Measurements from ENCODE around the gene SUPT6H. TPM values are rescaled to one million over a fixed set of nuclear protein-coding genes. Genes with fewer than 3 reads are reported as not detected.

Gene SUPT6H
- total RNA-seq, 1 donor from 2014 or later: 91.2 TPM

- H3K4me3 Mint-ChIP-seq (ENCODE audit: unreplicated experiment): no peak overlapping the region
- H3K36me3 Mint-ChIP-seq (ENCODE audit: unreplicated experiment): peaks cover 11% of the 10 kb centered on the region
- no peak for DNase-seq (ENCODE audit: extremely low spot score, unreplicated experiment)
- no peaks in the 10 kb centered on the region for H3K9me3 Mint-ChIP-seq (ENCODE audit: unreplicated experiment)
- H3K27ac Mint-ChIP-seq (ENCODE audit: unreplicated experiment): peak overlapping the region; percentile 41
- no peak for TF ChIP-seq CTCF (IDR thresholded peaks at IDR 0.05)
- peaks cover 24% of the 10 kb centered on the region for H3K4me1 Mint-ChIP-seq (ENCODE audit: unreplicated experiment)
- no peaks in the 10 kb centered on the region for H3K27me3 Mint-ChIP-seq (ENCODE audit: unreplicated experiment)
Observed at GRCh38 chr17:28748852-28749515, 87.0 kb downstream of the SUPT6H start.

GRCh38 chr17:28749516-28750177, 87.6 kb downstream of the SUPT6H start:
- no peak overlapping the region for H3K4me3 Mint-ChIP-seq (ENCODE audit: unreplicated experiment)
- DNase-seq (ENCODE audit: extremely low spot score, unreplicated experiment): no peak
- H3K9me3 Mint-ChIP-seq (ENCODE audit: unreplicated experiment): no peaks in the 10 kb centered on the region
- no peaks in the 10 kb centered on the region for H3K27me3 Mint-ChIP-seq (ENCODE audit: unreplicated experiment)
- peak overlapping the region; percentile 63 for H3K27ac Mint-ChIP-seq (ENCODE audit: unreplicated experiment)
- peaks cover 11% of the 10 kb centered on the region for H3K36me3 Mint-ChIP-seq (ENCODE audit: unreplicated experiment)
- peaks cover 24% of the 10 kb centered on the region for H3K4me1 Mint-ChIP-seq (ENCODE audit: unreplicated experiment)
- TF ChIP-seq CTCF (IDR thresholded peaks at IDR 0.05): no peak

DNA sequence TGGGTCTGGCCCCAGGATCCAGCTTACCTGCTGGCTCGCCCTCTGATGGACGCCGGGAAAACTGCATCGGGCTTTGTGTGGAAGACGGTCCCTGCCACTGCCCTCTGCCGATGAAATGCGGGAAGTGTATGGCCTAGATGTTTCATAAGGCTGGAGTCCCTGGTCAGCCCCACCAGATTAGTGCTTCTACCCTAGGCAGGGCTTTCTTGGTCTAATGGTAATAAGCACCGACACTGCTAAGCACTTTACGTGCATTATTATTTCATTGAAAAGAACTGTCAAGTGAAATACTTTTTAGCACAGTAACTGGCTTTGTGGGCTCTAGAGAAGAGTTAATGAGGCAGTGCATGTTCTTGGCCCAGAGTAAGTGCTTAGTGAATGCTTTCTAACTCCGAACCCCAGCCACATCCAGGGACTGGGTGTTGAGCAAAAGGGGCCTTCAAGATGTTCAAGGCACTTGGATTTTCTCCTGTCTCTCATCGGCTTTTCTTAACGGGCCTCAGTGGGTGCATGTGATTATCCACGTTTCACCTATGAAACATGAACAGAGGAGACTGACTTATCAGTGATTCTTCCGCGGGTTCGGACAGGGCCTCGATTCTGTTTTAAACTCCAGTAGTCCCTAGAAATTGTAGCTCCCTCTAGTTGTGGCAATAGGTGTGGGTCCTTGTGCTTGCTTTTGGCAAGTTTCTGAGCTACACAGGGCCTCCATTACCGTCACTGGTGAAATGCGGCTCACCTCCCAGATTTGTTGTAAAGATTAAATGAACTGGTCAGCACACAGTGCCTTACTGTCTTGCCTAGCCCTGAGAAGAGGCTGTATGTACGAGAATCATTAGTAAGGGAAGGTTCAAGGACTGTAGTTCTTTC, 88.4 kb downstream of the SUPT6H start:
- Mint-ChIP-seq H3K4me3 (ENCODE audit: unreplicated experiment) (no peak overlapping the region), H3K27ac (ENCODE audit: unreplicated experiment) (peak overlapping the region; percentile 63), H3K36me3 (ENCODE audit: unreplicated experiment) (peaks cover 11% of the 10 kb centered on the region), H3K9me3 (ENCODE audit: unreplicated experiment) (no peaks in the 10 kb centered on the region), H3K27me3 (ENCODE audit: unreplicated experiment) (no peaks in the 10 kb centered on the region), H3K4me1 (ENCODE audit: unreplicated experiment) (peaks cover 23% of the 10 kb centered on the region)
- peak; percentile 100 for TF ChIP-seq CTCF (IDR thresholded peaks at IDR 0.05)
- DNase-seq (ENCODE audit: extremely low spot score, unreplicated experiment): peak; percentile 97

DNA sequence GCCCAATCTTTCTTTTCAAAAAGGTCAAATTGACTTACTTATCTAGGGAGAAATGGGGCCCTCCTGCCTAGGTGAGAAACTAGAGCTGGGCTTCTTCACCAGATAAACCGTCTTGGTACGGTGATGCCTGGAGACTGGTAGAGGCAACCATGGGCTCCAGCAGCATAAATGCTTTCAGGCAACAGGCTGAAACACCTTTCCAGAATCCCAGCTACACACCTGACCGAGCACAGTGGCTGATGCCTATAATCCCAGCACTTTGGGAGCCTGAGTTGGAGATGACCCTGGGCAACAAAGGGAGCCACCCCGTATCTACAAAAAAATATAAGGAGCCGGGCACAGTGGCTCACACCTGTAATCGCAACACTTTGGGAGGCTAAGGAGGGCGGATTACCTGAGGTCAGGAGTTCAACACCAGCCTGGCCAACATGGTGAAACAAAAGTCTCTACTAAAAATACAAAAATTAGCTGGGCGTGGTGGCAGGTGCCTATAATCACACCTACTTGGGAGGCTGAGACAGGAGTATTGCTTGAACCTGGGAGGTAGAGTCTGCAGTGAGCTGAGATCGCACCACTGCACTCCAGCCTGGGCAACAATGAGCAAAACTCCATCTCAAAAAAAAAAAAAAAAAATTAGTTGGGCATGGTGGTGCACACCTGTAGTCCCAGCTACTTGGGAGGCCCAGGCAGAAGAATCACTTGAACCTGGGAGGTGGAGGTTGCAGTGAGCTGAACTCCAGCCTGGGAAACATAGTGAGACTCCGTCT, 89.8 kb downstream of the SUPT6H start:
- no peaks in the 10 kb centered on the region for H3K9me3 Mint-ChIP-seq (ENCODE audit: unreplicated experiment)
- no peaks in the 10 kb centered on the region for H3K27me3 Mint-ChIP-seq (ENCODE audit: unreplicated experiment)
- no peak overlapping the region for H3K4me3 Mint-ChIP-seq (ENCODE audit: unreplicated experiment)
- H3K27ac Mint-ChIP-seq (ENCODE audit: unreplicated experiment): no peak overlapping the region
- peaks cover 17% of the 10 kb centered on the region for H3K36me3 Mint-ChIP-seq (ENCODE audit: unreplicated experiment)
- no peak for TF ChIP-seq CTCF (IDR thresholded peaks at IDR 0.05)
- H3K4me1 Mint-ChIP-seq (ENCODE audit: unreplicated experiment): peaks cover 17% of the 10 kb centered on the region
- no peak for DNase-seq (ENCODE audit: extremely low spot score, unreplicated experiment)

Other genes with a start within 250 kb of the SUPT6H start
- not detected in 2 replicates for gene SLC13A2, start 188.6 kb upstream of the SUPT6H start, total RNA-seq
- not detected in 2 replicates for gene FOXN1, start 155.9 kb upstream of the SUPT6H start, total RNA-seq
- gene UNC119, start 109.6 kb upstream of the SUPT6H start, total RNA-seq: 26.0 and 34.9 TPM in 2 replicates
- 80.0 and 84.3 TPM in 2 replicates for gene PIGS, start 90.7 kb upstream of the SUPT6H start, total RNA-seq
- gene ALDOC, start 85.3 kb upstream of the SUPT6H start, total RNA-seq: 2.7 and 3.2 TPM in 2 replicates
- 15.2 and 15.6 TPM in 2 replicates for gene SPAG5, start 63.2 kb upstream of the SUPT6H start, total RNA-seq
- gene RSKR, start 48.0 kb upstream of the SUPT6H start, total RNA-seq: 7.9 and 10.3 TPM in 2 replicates
- 159 and 173 TPM in 2 replicates for gene BLTP2, start 17.0 kb upstream of the SUPT6H start, total RNA-seq
- 71.0 and 73.0 TPM in 2 replicates for gene SDF2, start 299 bp upstream of the SUPT6H start, total RNA-seq
- gene PROCA1, start 49.7 kb downstream of the SUPT6H start, total RNA-seq: 2.1 and 3.0 TPM in 2 replicates
- gene RAB34, start 55.7 kb downstream of the SUPT6H start, total RNA-seq: 153 TPM in 2 replicates
- 1,390 and 1,395 TPM in 2 replicates for gene RPL23A, start 57.8 kb downstream of the SUPT6H start, total RNA-seq
- 3.8 and 5.8 TPM in 2 replicates for gene TLCD1, start 64.0 kb downstream of the SUPT6H start, total RNA-seq
- 8.5 and 9.9 TPM in 2 replicates for gene NEK8, start 66.6 kb downstream of the SUPT6H start, total RNA-seq
- gene TRAF4, start 81.8 kb downstream of the SUPT6H start, total RNA-seq: 76.1 and 95.5 TPM in 2 replicates
- gene FAM222B, start 180.6 kb downstream of the SUPT6H start, total RNA-seq: 19.4 and 21.2 TPM in 2 replicates
- 38.3 and 38.5 TPM in 2 replicates for gene ERAL1, start 192.8 kb downstream of the SUPT6H start, total RNA-seq
- 95.8 and 104 TPM in 2 replicates for gene FLOT2, start 235.5 kb downstream of the SUPT6H start, total RNA-seq
- 10.7 and 12.4 TPM in 2 replicates for gene DHRS13, start 240.9 kb downstream of the SUPT6H start, total RNA-seq